ENCODE results near the gene AMT.

DNA sequence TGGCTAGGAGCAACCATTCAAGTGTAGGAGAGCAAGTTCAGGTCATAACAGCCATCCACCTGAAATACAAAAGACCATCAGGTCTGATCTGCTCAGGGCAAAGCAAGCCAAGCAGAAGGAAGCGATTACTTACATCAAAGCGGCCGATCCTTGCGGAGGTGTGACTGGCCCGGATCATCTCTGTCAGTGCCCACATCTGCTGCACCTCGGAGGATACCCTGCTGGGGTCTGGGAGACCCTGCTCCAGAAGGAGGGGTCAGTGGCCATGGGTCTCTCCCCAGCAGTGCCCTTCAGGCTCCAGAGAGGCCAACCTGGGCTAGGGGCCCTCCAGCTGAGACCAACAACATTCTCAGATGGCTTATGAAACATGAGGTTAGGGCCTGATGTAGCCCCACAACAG lies 2.5 kb upstream of the AMT start:
- TF ChIP-seq CTCF (IDR thresholded peaks at IDR 0.05), result no peak
- TF ChIP-seq EP300 (IDR thresholded peaks at IDR 0.05), result no peak

Data from tibial nerve (tissue), 4 donors.